IPS DF 6.9 (cell line): ENCODE data around the gene RASA3.

ENCODE experiments used
- DNase-seq: peaks from one replicate; pipeline ENCODE4 v3.0.0-alpha.2; 2013; ENCODE audit warnings: low read depth, low spot score
- H3K27ac ChIP-seq: one replicate; pipeline ENCODE4 v1.5.1; 2013; ENCODE audit warnings: low read length, control low read depth
- H3K27me3 ChIP-seq: 2 replicates; pipeline ENCODE4 v1.6.1; 2013; ENCODE audit warnings: mild to moderate bottlenecking, low read length; ENCODE audit not compliant: control insufficient read depth, insufficient read depth
- H3K36me3 ChIP-seq: 2 replicates; pipeline ENCODE4 v1.6.1; 2013; ENCODE audit warnings: low read length; ENCODE audit not compliant: control insufficient read depth, insufficient read depth
- H3K4me1 ChIP-seq: 2 replicates; pipeline ENCODE4 v1.6.1; 2013; ENCODE audit warnings: low read length; ENCODE audit not compliant: control insufficient read depth, insufficient read depth
- H3K4me3 ChIP-seq: 2 replicates; pipeline ENCODE4 v1.5.1; 2013; ENCODE audit warnings: mild to moderate bottlenecking, low read length
- H3K9me3 ChIP-seq: 2 replicates; pipeline ENCODE4 v1.6.1; 2013; ENCODE audit warnings: low read length, inconsistent platforms; ENCODE audit not compliant: control insufficient read depth, insufficient read depth
- WGBS: extraction: QIAGEN DNeasy Blood & Tissue Kit; methylation state at CpG from one replicate; pipeline ENCODE4 v1.1.7; 2013; ENCODE audit warnings: mixed read lengths, missing lambda C conversion rate; ENCODE audit not compliant: insufficient read length, insufficient coverage; 5-methylcytosine and 5-hydroxymethylcytosine counted together

Gene RASA3

DNA sequence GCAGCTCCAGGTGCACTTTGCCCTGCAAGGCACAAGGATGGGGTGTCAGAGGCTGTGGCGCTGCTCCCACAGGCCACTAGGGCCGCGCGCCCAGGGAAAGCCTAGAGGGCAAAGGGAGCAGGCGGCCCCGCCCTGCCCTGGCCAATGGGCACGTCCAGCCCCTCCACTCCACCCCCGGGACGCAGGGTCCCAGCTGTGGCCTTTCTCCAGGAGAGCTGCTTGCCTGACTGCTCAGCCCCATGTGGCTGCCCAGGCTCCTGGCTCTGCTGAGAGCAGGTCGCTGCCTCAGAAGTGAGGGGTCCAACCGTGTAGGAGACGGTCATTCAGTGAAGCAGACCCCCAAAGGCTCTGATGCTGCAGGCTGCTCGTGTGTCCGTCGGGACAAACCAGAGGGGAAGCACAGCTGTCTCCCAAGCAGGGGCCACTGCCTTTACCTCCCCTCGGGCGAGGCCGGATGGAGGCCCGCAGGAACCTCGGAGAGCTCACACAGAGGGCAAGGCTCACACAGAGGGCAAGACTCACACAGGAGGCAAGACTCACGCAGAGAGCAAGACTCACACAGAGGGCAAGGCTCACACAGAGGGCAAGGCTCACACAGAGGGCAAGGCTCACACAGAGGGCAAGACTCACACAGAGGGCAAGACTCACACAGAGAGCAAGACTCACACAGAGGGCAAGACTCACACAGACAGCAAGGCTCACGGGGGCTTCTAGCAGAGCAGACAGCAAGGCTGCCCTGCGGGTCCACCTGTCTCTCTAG lies 102.4 kb downstream of the RASA3 start:
- no peaks in the 10 kb centered on the region for H3K27me3 ChIP-seq
- H3K4me1 ChIP-seq, result no peaks in the 10 kb centered on the region
- WGBS, result no CpG with 5 or more reads among the region's 23 CpGs
- H3K27ac ChIP-seq, result no peak overlapping the region
- no peak for DNase-seq
- H3K4me3 ChIP-seq, result no peak overlapping the region
- H3K9me3 ChIP-seq, result no peaks in the 10 kb centered on the region
- no peaks in the 10 kb centered on the region for H3K36me3 ChIP-seq

GRCh38 chr13:114027826-114028225 lies 104.6 kb downstream of the RASA3 start:
- no peaks in the 10 kb centered on the region for H3K27me3 ChIP-seq
- WGBS, result no CpG with 5 or more reads among the region's 21 CpGs

DNA sequence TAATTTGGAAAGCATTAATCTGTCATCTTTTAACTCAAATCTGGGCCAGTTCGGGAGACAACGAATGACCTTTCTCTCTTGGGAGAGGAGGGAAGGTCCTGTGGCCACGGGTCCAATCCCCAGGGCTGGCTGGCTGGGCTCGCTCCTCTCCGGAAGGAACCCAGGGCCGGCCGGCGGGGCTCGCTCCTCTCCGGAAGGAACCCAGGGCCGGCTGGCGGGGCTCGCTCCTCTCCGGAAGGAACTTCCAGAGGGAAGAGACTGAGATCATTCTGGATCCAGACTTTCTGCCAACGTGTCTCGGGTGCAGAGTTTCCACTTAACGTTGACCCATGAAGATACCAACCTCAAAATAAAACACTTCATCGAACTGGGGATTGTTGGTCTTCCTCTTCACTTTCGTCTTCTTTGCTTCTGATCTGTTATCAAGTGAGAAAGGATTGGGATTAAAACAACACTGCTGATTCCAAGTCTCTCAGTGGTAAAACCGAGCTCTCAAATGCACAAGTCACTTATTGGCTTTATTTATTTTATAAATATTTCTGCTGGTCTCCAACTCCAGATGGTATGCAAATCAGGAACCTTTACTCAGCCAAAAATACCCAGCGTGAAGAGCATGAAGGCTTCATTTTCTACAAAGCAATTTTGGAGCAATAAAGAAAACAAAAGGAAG lies 105.2 kb downstream of the RASA3 start:
- no peak overlapping the region for H3K27ac ChIP-seq
- DNase-seq, result no peak
- H3K4me3 ChIP-seq, result no peak overlapping the region
- no peaks in the 10 kb centered on the region for H3K9me3 ChIP-seq
- no peaks in the 10 kb centered on the region; the same call in 1 of the 2 replicates for H3K36me3 ChIP-seq
- WGBS, result no CpG with 5 or more reads among the region's 21 CpGs
- H3K4me1 ChIP-seq, result no peaks in the 10 kb centered on the region
- H3K27me3 ChIP-seq, result no peaks in the 10 kb centered on the region

More at GRCh38 chr13:114027826-114028225, 104.6 kb downstream of the RASA3 start:
- H3K4me3 ChIP-seq, result no peak overlapping the region
- DNase-seq, result no peak
- H3K9me3 ChIP-seq, result no peaks in the 10 kb centered on the region
- H3K27ac ChIP-seq, result no peak overlapping the region
- H3K36me3 ChIP-seq, result no peaks in the 10 kb centered on the region; the same call in 1 of the 2 replicates
- no peaks in the 10 kb centered on the region for H3K4me1 ChIP-seq

DNA sequence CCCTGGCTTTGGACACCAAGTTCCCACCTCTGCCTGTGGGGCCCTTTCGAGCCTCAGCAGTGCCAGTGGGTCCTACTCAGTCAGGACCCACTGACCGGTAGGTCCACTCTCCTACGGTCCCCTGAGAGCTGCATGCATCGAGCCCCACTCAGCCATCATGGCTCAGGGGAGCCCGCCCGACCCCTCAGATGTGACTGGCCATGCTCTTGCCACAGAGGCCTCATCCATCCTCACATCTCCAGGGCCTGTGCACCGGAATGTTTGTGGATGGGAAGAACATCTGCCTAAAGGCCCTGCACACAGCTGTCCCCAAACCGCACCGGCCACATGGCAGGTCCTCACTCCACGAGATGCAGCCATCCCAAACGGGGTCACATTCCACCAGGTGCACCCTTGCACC lies 105.9 kb downstream of the RASA3 start:
- Histone ChIP-seq H3K27me3 (no peaks in the 10 kb centered on the region), H3K27ac (no peak overlapping the region)

DNA sequence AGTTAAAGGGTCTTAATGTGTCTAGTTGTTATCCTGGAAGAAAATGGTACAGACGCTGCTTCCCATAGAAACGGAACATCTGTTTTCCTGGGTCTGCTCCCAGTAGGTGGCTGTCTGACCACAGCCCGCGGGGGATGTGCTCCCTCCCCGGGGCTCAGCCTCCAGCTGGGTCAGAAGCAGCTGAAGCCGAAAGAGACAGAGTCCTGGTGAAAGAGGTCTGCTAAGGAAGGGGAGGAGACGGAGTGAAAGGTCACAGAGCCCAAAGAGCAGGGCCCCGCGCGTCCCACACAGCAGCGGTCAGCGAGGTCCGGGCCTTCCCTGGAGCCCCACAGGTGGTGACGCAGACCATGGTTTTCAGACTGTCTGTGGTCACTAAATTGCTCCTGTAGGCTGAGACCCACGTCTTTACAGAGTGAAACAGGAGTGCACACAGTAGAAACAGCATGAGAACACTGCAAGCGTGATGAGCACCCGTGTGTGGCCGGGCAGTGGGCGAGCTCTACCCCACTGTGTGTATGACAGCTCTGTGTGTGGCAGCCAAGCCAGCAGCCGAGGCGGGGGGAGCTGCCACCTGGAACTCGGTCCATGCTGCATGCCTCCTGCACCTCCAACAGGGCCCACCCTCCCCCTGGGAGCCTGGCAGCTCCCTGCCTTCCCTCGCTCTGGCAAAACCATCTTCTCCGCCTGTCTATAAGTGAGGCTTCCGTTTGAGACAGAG lies 106.5 kb downstream of the RASA3 start:
- DNase-seq, result no peak
- no peak overlapping the region for H3K27ac ChIP-seq
- WGBS, result no CpG with 5 or more reads among the region's 25 CpGs
- peaks cover 4% of the 10 kb centered on the region for H3K36me3 ChIP-seq
- H3K4me1 ChIP-seq, result no peaks in the 10 kb centered on the region
- no peaks in the 10 kb centered on the region for H3K27me3 ChIP-seq
- no peaks in the 10 kb centered on the region for H3K9me3 ChIP-seq
- no peak overlapping the region for H3K4me3 ChIP-seq

More for the DNA sequence above, 105.9 kb downstream of the RASA3 start:
- no peak overlapping the region for H3K4me3 ChIP-seq
- no peaks in the 10 kb centered on the region for H3K4me1 ChIP-seq
- no peak for DNase-seq
- H3K36me3 ChIP-seq, result no peaks in the 10 kb centered on the region; the same call in 1 of the 2 replicates
- WGBS, result no CpG with 5 or more reads among the region's 11 CpGs
- H3K9me3 ChIP-seq, result no peaks in the 10 kb centered on the region

DNA sequence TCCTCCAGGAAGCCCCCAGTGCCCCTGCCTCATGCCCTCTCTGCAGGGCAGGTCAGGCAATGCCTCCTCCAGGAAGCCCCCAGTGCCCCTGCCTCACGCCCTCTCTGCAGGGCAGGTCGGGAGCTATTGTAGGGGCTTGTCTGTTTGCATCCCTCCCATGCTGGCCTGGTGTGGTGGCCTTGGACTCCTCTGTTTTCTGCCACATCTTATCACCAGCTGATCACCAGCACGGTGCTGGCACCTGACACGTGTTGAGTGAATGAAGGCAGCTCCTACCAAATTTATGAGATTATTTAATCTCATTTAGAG lies 107.1 kb downstream of the RASA3 start:
- Histone ChIP-seq H3K27ac (no peak overlapping the region), H3K27me3 (no peaks in the 10 kb centered on the region), H3K4me1 (no peaks in the 10 kb centered on the region; the same call in 1 of the 2 replicates), H3K36me3 (peaks cover 6% of the 10 kb centered on the region), H3K4me3 (no peak overlapping the region), H3K9me3 (no peaks in the 10 kb centered on the region)
- no peak for DNase-seq
- no CpG with 5 or more reads among the region's 4 CpGs for WGBS

DNA sequence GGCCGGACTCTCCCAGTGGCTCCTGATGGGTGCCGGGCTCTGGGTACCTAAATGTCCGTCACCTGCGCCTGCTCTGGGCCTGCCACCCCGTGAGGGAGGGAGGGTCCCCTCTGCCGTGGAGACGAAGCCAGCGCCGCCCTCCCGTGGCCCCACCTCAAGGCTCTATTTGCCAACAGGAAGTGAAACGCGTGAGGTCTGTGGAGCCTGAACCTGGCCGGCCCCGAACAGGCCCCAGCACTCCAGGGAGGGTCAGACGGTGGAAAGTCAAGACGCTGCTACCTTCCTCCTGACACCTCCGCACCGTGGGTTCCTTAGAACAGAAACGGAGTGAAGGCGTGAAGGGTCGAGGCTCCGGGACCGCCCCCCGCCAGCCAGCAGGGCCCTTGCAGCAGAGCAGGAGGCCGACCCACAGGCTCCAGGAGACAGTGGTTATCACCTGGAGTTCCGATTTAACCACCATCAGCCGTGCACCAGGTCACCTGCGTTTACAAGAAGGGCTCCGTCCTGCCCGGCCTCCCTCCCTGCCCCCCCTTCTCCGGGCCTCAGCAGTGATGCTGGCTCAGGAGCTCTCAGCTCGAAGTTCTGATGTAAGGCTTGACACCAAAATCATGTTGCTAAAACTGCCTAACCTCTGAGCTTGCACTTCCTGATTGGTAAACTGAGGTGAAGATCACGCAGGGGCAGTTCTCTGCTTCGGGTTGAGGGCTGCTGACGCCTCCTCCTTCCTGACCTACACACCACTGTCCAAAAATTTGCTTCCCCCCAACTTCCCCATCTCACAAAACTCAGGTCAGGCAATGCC lies 107.6 kb downstream of the RASA3 start:
- no CpG with 5 or more reads among the region's 35 CpGs for WGBS

DNA sequence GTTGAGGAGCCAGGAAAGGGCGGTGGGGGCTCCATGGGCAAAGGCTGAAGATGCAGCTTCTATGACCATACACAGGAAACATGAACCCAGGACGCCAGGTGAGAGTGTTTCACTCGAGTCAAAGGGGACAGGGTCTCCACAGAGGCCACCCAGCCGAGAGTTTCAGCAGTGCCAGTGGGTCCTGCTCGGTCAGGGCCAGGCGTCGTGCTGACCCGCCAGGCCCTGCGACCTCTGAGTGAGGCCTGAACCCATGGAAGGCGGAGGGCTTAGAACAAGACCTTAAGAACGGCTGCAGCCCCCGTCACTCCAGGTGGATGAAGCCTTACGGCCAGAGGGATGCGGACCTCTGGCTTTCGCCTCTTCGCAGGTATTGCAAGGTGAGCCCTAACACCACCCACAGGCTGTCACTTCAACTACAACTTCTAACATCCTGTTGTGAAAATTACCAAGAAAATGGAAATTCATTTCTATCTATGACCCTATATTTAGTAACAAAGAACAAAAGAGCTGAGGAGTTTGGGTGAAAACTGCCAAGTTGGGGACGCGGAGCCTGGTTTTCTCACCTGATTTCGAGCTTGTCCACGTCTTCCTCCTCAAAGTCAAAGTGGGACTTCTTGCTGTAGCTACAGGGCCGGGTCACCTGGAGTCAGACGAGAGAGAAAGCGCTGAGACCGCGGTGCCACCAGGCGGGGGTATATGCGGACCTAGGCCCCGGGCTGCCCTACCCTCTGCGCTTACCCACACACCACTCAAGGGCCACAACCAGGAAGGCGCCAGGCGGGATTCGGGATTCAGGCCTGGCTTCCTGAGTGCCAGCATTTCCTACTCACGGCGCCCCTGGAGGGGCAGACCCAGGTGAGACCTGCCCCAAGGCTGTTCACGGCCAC lies 108.5 kb downstream of the RASA3 start:
- Histone ChIP-seq H3K4me3 (no peak overlapping the region), H3K27ac (no peak overlapping the region), H3K27me3 (no peaks in the 10 kb centered on the region), H3K36me3 (peaks cover 8% of the 10 kb centered on the region), H3K4me1 (no peaks in the 10 kb centered on the region; the same call in 1 of the 2 replicates), H3K9me3 (no peaks in the 10 kb centered on the region)
- no CpG with 5 or more reads among the region's 35 CpGs for WGBS
- DNase-seq, result no peak

More for the DNA sequence above, 107.6 kb downstream of the RASA3 start:
- H3K4me3 ChIP-seq, result no peak overlapping the region
- H3K36me3 ChIP-seq, result peaks cover 8% of the 10 kb centered on the region
- no peaks in the 10 kb centered on the region; the same call in 1 of the 2 replicates for H3K4me1 ChIP-seq
- no peaks in the 10 kb centered on the region for H3K27me3 ChIP-seq
- no peak for DNase-seq
- H3K9me3 ChIP-seq, result no peaks in the 10 kb centered on the region
- H3K27ac ChIP-seq, result no peak overlapping the region

- no CpG with 5 or more reads among the region's 12 CpGs for WGBS
- Histone ChIP-seq H3K27ac (no peak overlapping the region), H3K4me1 (no peaks in the 10 kb centered on the region; the same call in 1 of the 2 replicates), H3K36me3 (peaks cover 9% of the 10 kb centered on the region), H3K27me3 (no peaks in the 10 kb centered on the region), H3K4me3 (no peak overlapping the region), H3K9me3 (no peaks in the 10 kb centered on the region)
- DNase-seq, result no peak
Measured at GRCh38 chr13:114022876-114023275, 109.5 kb downstream of the RASA3 start.
